GM21529 (cell line): ENCODE data around the gene PREPL.

ENCODE experiments used
- ATAC-seq: cut with Tn5 transposase; IDR thresholded peaks from one replicate; pipeline ENCODE4 v1.9.1; 2021; ENCODE audit not compliant: unreplicated experiment

Gene PREPL

DNA sequence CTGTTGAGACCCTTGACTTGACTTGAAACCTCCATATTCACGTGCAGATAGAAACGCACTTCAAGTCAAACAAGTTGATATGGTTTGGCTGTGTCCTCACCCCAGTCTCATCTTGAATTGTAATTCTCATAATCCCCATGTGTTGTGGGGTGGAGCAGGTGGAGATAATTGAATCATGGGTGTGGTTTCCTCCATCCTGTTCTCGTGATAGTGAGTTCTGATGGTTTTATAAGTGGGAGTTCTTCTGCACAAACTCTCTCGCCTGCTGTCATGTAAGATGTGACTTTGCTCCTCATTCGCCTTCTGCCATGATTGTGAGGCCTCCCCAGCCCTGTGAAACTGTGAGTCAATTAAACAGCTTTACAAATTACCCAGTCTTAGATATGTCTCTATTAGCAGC is 64.6 kb downstream of the PREPL start:
- no peak for ATAC-seq

DNA sequence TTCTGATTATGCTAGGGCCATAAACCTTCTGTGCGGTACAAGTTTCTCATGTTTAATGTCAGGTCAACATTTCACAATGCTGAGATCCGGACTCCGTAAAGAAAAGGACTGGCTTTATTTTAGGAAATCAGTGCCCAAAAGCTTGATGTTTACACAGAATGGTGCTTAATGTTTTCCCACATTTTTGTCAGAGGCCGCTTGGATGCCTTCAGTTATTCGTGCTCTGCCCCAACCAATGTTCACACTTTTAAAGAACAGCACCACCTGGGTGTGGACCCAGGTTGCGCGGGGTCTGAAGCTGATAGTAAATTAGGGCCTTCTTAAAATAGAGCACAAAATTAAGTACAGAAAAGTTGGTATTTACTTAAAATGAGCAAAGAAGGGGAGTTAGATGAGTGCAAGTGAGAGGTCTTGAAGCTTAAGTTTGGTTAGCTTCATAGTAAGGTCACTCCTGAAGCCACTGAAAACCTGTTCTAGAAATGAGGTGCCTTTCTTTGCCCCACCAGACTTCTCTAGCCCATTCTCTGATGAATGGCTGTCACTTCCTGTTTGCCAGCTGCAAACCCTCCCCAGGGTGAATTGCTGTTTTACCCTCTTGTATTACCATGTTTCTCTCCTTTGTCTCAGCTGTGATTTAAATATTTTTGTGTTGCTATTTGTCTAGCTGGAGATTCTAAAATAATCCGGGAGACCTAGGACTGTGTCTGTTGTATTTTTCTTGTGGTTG is 65.5 kb downstream of the PREPL start:
- no peak for ATAC-seq

DNA sequence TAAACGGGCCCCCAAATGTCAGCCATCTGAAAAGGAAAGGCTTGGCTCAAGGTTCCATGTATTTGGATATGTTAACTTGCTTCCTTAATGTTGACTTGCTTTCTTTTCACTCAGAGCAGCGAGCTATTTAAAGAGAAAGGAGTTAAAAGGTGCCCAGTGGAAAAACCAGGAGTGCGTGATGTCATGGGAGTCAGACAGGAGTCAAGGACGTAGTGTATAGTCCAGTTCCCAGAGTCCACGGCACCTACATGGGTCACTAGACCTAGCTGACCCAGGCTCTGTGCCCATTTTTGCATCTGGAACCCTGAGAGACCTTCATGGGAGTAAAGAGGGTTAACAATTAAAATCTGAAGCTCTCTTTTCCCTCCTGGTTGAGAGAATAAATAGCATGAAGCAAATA is 66.2 kb downstream of the PREPL start:
- no peak for ATAC-seq

DNA sequence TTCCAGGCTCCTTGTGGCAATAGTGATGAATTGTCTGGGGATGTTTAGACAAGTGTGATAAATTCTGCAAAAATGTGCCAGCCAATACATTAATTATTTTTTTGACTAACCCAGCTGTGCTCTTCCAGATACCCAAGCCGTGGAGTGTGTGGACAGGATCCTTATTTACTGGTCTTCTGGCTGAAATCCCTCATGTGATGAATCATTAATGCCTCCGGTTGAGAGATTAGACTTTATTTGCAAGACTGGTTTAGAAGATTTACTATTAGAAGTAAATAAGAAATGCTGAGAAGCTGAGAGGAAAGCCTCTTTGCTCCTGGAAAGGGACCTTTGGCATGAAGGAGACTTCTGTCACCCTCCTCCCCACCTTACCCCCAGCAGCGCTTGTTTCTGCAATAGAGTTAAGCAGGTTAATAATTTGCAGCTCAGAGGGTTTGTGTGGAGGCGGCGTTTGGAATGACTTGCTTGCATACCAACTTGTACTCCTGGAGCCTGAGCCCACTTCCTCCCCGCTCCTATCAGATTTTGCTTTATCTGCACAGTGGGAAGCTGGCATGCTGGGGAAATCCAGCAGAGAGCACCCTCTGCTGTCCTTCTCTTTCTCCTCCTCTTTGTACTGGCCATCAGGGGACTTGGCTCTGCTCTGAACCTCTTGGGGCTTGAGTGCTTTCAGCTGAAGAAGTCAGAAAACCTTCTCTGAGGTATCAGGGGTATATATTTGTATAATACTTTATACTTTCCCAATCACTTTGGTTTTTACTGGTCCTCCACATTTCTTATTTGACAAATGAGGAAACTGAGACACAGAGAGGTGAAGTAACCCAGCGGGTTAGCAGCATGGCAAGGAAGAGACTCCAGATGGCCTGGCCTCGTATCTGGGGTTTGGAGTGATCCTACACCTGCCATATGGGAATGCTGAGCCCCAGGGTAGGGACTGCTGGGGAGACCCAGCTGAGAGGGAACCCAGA is 69.7 kb downstream of the PREPL start:
- ATAC-seq, result no peak

DNA sequence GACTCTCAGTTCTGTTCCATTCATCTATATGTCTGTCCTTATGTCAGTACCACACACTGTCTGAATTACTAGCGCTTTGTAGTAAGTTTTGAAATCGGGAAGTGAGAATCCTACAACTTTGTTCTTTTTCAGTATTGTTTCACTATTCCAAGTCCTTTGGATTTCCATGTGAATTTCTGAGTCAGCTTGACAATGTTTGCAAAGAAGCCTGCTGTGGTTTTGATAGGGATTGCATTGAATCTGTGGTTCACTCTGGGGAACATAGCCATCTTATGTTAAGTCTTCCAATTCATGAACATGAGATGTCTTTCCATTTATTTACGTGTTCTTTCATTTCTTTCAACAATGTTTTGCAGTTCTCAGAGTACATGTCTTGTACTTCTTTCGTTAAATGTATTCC is 71.0 kb downstream of the PREPL start:
- no peak for ATAC-seq

DNA sequence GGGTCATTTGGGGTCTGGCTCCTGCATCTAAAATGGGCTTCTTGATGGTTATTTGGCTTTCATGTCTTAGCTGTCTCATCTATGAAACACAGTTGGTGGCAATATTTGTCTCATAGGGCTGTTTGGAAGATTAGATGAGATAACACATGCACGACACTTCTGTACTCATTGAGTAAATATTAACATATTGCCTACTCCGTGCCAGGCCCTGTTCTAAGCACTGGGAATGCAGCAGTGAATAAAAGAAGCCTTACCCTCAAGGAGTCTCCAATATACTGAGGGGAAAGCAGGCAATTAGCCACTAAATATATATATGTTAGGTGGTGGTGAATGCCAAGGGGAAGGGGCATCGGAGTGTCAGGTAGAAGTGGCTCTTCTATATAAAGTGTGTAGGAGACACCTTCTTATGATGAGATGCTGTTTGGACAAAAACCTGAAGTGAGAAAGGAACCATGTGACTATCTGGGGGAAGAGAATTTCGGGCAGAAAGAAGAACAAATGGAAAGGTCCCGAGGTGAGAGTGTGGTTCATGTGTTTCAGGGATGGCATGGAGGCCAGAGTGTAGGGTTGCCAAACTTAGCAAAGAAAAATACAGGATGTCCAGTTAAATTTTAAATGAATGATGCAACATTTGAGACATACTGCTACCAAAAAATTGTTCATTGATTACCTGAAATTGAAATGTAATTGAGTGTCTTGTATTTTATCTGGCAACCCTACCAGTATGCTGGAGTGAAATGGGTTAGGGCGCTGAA is 74.2 kb downstream of the PREPL start:
- ATAC-seq, result no peak

DNA sequence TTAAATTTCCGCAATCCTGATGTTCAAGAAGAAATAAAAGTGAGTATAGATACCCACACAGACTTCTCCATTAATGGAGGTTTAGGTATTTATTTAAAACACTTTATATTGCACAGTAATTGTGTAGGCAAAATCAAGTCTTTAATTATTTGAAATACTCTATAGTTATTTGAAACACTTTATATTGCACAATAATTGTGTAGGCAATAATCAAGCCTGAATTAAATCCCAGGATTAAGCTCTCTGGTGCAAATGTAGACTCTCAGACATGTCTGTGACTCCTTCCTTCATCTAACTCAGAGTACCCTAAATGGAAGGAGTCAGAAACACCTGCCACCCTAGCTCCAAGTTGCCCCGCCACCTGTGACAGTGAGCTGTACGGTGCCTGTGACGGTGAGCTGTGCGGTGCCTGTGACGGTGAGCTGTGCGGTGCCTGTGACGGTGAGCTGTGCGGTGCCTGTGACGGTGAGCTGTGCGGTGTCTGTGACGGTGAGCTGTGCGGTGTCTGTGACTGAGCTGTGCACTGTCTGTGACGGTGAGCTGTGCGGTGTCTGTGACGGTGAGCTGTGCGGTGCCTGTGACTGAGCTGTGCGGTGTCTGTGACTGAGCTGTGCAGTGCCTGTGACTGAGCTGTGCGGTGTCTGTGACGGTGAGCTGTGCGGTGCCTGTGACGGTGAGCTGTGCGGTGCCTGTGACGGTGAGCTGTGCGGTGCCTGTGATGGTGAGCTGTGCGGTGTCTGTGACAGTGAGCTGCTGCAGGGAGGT is 75.0 kb downstream of the PREPL start:
- ATAC-seq, result no peak

DNA sequence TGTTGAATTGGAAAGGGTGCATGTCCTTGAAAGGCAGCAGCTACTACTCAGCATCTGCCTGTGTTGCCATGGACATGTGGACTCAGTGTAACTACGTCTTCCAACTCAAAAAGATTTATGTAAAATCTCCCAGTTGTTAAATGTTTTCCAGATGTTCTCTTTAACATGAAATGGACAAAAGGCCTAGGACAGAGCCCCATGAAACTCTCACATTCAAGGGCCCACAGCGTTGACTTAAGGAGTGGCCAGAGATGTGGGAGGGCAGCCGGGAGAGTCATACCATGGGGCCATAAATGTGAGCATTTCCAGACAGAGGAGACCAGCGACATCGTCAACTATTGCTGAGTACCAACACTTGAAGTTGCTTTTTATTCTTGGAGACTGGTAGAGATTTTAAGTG is 76.1 kb downstream of the PREPL start:
- no peak for ATAC-seq

DNA sequence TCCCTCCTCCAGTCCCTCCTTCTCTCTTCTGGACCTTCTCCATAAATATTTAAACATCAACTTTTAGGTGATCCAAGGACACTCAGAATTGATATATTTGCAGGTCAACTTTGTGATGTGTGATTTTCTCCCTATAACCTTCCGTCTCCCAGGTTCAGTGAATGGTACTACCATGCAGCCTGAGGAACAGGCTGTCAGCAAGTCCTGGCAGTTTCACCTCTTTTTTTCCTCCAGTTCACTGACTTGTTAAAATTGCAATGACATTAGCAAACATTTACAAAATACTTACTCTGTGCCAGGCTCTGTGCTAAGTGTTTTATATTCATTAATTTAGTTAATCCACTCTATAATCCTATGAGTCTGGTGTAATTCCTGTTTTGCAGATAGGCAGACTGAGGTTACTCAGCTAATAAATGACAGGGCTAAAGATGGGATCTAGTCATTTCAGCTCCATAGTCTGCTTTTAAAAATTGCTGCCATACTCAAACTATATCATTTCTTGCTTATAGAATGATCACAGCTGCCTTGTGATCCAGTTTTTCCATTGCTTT is 78.1 kb downstream of the PREPL start:
- ATAC-seq, result no peak

DNA sequence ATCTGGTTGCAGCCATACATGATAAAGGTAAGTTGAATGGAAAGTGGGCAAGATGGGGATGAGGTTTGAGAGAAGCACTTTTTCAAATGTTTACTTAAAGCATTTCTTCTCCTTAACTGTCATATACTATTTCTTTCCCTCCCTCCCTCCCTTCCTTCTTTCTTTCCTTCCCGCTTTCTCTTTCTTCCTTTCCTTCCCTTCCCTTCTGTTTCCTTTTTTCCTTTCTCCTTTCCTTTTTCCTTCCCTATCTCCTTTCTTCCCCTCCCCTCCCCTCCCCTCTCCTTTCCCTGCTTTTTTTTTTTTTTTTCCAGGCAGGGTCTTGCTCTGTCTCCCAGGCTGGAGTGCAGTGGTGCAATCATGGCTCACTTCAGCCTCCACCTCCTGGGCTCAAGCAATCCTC is 80.4 kb downstream of the PREPL start:
- no peak for ATAC-seq

DNA sequence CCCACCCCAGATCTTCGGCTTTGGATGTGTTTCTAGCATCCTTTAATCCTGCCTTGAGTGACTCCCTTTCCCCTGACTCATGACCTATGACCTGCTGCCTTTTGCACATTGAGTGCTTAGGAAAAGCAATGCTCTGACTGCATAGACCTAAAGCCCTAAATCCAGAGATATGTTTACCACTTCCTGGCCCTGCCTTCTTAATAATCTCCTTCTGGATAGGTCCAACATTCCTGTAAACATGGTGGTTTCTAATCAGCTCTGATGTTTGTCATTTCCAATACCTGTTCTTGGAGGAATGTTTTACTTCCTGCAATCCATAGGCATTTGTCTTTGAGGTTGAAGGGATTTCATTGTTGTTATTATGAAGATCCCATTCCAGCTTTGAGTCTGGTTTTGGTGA is 83.8 kb downstream of the PREPL start:
- ATAC-seq, result no peak

DNA sequence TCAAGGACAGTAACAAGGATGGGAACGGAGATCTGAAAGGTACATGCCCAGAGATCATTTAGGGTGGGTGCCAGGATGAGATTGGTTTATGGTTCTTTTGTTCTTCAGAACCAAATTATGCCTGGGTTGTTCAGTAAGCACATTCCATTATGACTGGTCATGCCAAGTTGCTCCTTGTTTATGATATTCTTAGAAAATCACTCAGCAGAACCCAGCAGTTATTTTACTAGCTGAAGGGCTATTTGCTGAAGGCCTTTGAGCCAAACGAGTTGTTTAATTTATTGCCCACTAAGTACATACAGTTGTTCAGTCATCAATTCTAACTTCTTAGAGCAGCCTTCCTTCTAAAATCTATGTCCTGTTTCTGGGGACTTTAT is 85.4 kb downstream of the PREPL start:
- ATAC-seq, result no peak

DNA sequence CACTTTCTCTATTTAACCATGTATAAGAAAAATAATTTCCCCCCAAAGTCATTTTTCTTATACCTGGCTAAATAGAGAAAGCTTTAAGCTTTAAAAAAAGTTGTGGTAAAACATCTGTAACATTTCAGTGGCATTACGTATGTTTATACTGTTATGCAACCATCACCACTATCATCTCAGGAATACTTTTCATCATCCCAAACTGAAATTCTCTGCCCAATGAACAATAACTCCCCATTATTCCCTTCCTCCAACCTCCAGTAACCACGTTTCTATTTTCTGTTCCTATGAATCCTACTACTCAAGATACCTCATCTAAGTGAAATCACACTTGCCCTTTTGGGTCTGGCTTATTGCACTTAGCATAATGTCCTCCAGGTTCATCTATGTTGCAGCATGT is 87.7 kb downstream of the PREPL start:
- no peak for ATAC-seq

DNA sequence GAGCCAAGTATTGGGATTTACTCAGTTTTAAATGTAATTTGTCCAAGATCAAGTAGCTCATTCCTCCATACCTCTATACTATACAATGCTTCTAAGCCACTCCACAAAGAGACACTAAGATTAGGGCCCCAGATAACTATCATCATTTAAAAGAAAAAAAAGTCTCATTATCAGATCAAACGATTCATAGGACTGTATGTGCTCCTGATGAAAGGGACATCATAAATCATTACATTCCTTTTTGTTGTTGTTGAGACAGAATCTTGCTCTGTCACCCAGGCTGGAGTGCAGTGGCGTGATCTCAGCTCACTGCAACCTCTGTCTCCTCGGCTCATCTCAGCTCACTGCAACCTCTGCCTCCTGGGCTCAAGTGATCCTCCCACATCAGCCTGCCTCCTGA is 88.2 kb downstream of the PREPL start:
- no peak for ATAC-seq

DNA sequence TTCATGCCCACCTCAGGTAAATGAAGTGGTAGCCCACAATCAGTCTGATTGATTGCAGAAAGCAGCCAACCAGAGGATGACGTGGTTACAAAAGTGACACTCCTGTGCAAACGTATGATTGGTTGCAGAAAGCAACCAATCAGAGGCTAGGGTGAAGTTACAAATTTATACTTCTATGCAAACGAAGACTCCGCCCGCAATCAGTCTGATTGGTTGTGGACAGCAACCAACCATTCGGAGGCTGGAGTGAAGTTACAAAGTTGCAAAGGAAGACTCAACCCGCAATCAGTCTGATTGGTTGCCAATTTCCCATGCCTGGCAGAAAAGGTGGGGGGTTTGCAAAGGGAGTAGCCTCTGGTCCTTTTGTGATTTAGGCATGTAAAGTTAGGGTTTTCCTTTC is 90.0 kb downstream of the PREPL start:
- ATAC-seq, result no peak

DNA sequence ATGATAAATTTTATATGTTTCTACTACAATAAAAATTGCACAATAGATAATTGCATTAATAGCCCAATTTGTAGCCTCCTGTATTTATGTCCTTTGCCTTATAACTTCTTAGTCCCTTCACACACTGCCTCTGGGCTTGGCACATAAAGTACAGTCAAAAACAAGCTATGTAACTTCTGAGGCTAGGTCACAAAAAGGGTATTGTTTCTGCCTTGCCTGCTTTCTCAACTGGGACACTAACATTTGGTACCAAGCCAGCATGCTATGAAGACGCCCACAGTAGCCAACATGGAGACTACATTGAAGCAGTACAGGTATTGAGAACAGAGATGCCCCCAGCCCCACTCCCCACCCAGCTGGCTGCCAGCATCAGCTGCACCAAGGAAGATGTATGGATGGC is 91.5 kb downstream of the PREPL start:
- ATAC-seq, result no peak

DNA sequence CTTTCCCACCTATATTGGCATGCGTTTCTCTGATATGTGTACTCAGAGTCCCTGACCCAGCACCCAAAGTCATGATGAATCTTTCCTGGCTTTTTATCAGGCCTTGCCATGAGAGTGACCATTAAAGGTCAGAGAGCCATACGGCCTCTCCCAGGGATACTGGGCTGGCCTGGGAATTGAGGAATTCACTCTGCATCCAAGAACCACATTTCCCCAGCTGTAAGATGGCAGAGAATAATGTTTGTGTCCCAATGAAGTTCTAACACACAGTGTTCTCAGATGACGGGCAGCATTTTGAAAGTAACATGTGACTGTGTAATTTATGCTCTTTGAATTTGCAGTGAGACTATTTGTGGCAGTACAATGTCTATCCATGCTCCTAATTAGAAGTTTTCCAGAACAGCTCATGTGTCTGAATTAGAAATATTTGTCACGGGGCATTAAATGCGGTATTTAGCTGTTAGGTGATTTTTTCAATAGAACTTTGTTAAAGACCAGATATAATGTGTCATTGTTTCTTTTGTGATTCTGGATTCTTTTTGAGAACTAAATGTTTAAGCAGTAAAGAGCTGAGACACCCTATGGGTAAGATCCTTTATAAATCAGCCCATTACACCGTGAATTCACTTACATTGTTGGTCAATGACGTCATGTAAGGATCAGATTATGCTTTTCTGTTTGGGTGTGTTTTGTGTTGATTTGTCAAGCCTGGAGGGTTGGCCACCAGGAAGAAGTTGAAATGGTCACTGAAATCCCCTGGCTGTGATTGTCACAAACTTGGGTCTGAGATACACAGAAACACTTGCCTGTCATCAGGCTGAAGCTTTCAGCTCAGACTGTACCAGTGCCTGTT is 93.3 kb downstream of the PREPL start:
- no peak for ATAC-seq
